Measurements from ENCODE around the gene MTFP1.
A peak's percentile ranks its signal among the peaks of the same experiment; 100 is the strongest.

The MTFP1 gene

DNA sequence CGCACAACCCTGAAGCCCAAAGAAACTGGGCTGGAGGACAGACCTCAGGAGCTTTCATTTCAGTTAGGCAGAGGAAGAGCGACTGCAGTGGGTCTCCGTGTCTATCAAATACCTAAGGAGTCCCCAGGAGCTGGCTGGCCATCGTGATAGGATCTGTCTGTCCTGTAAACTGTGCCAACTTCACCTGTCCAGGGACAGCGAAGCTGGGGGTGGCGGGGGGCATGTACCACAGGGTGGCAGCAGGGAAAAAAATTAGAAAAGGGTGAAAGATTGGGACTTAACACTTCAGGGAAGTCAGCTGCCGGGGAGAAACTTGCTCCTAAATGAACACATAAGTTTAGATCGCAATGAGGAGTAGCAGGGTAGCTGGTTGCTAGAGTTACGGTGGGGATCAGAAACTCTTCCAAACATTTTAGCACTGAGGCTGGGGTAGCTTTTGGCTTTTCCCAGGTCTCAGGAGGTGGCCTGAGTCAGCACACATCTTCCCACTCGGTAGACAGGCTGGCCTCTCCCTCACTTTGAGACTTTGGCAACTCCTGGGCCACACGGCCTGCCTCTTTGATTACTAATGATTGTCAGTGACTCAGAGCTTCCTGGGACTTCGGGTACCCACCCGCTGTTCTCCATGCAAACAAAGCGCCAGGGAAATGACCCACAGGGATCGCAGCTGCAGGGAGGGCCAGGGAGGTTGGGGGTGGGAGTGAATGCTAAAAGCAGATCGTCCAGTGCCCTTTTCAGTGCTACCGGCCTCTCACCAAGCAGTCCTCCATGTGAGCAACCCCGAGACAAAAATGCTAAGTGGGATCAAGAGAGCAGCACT, 2.9 kb upstream of the MTFP1 start:
- Histone ChIP-seq H2BK12ac (ENCODE audit: low read length) (peak overlapping the region; percentile 42), H3K4me1 (ENCODE audit: control insufficient read depth in 1 of 2, insufficient read depth in 2 of 2, low read length in 2 of 2) (peaks cover 10 to 28% of the 10 kb centered on the region in 2 experiments), H2AFZ (ENCODE audit: insufficient read depth, low read length, poor library complexity) (peak overlapping the region; percentile 53), H3K4me2 (ENCODE audit: low read length) (peak overlapping the region; percentile 76), H3K36me3 (ENCODE audit: control insufficient read depth in 1 of 2, insufficient read depth in 2 of 2, low read length in 2 of 2) (peaks cover 0 to 2% of the 10 kb centered on the region in 2 experiments), H3K27ac (ENCODE audit: low read depth, low read length) (peak overlapping the region; percentile 89), H4K8ac (ENCODE audit: low read depth, low read length) (peak overlapping the region; percentile 93), H4K12ac (ENCODE audit: low read depth, low read length) (peak overlapping the region; percentile 81), H3K4me3 (ENCODE audit: low read depth, low read length) (peak overlapping the region; percentile 75), H3K9me3 (ENCODE audit: insufficient read depth, low read depth, low read length) (peaks cover 4% of the 10 kb centered on the region), H3K18ac (ENCODE audit: low read length) (peak overlapping the region; percentile 60), H2BK5ac (ENCODE audit: low read depth, low read length, poor library complexity) (peak overlapping the region; percentile 68), H3K4ac (ENCODE audit: low read depth, low read length) (peak overlapping the region; percentile 53), H3K79me2 (ENCODE audit: control insufficient read depth, insufficient read depth, low read length, poor library complexity) (peaks cover 8% of the 10 kb centered on the region), H3K23ac (ENCODE audit: low read length) (no peak overlapping the region), H3K27me3 (ENCODE audit: insufficient read depth, low read length) (no peaks in the 10 kb centered on the region), H3K14ac (ENCODE audit: low read length) (peak overlapping the region; percentile 87), H3K79me1 (ENCODE audit: low read length) (peaks cover 15% of the 10 kb centered on the region), H4K91ac (ENCODE audit: low read depth, low read length) (peak overlapping the region; percentile 94), H3K9ac (ENCODE audit: low read length) (peak overlapping the region; percentile 73), H2AK5ac (ENCODE audit: low read length) (peak overlapping the region; percentile 59), H2BK120ac (ENCODE audit: insufficient read depth, low read length, poor library complexity) (peak overlapping the region; percentile 54)
- peak; percentile 54 to 58 for DNase-seq
- WGBS (ENCODE audit: extremely low coverage, insufficient coverage, insufficient read length): no CpG with 5 or more reads among the region's 18 CpGs

GRCh38 chr22:30423301-30423958, 2.1 kb upstream of the MTFP1 start:
- DNase-seq: peak in 1 of 2 donors; percentile 49

GRCh38 chr22:30423959-30424533, 1.5 kb upstream of the MTFP1 start:
- no peak overlapping the region for H3K23ac ChIP-seq (ENCODE audit: low read length)
- no CpG with 5 or more reads among the region's 31 CpGs for WGBS (ENCODE audit: extremely low coverage, insufficient coverage, insufficient read length)
- H3K18ac ChIP-seq (ENCODE audit: low read length): no peak overlapping the region

More at GRCh38 chr22:30423301-30423958, 2.1 kb upstream of the MTFP1 start:
- H3K4me3 ChIP-seq (ENCODE audit: low read depth, low read length): peak overlapping the region; percentile 75
- H3K14ac ChIP-seq (ENCODE audit: low read length): peak overlapping the region; percentile 87
- H2BK5ac ChIP-seq (ENCODE audit: low read depth, low read length, poor library complexity): peak overlapping the region; percentile 68
- WGBS (ENCODE audit: extremely low coverage, insufficient coverage, insufficient read length): no CpG with 5 or more reads among the region's 45 CpGs
- H4K12ac ChIP-seq (ENCODE audit: low read depth, low read length): peak overlapping the region; percentile 81
- peak overlapping the region; percentile 94 for H4K91ac ChIP-seq (ENCODE audit: low read depth, low read length)
- no peak overlapping the region for H3K23ac ChIP-seq (ENCODE audit: low read length)
- H3K79me1 ChIP-seq (ENCODE audit: low read length): peaks cover 15% of the 10 kb centered on the region
- peak overlapping the region; percentile 60 for H3K18ac ChIP-seq (ENCODE audit: low read length)
- H2BK120ac ChIP-seq (ENCODE audit: insufficient read depth, low read length, poor library complexity): peak overlapping the region; percentile 54
- H3K79me2 ChIP-seq (ENCODE audit: control insufficient read depth, insufficient read depth, low read length, poor library complexity): peaks cover 8% of the 10 kb centered on the region
- H2AK5ac ChIP-seq (ENCODE audit: low read length): peak overlapping the region; percentile 59
- H3K27me3 ChIP-seq (ENCODE audit: insufficient read depth, low read length): no peaks in the 10 kb centered on the region
- H4K8ac ChIP-seq (ENCODE audit: low read depth, low read length): peak overlapping the region; percentile 93
- peaks cover 4% of the 10 kb centered on the region for H3K9me3 ChIP-seq (ENCODE audit: insufficient read depth, low read depth, low read length)
- peak overlapping the region; percentile 53 for H2AFZ ChIP-seq (ENCODE audit: insufficient read depth, low read length, poor library complexity)
- H3K27ac ChIP-seq (ENCODE audit: low read depth, low read length): peak overlapping the region; percentile 89
- peak overlapping the region; percentile 53 for H3K4ac ChIP-seq (ENCODE audit: low read depth, low read length)
- peaks cover 10 to 28% of the 10 kb centered on the region in 2 experiments for H3K4me1 ChIP-seq (ENCODE audit: control insufficient read depth in 1 of 2, insufficient read depth in 2 of 2, low read length in 2 of 2)
- peaks cover 3 to 4% of the 10 kb centered on the region in 2 experiments for H3K36me3 ChIP-seq (ENCODE audit: control insufficient read depth in 1 of 2, insufficient read depth in 2 of 2, low read length in 2 of 2)
- peak overlapping the region; percentile 37 for H2BK12ac ChIP-seq (ENCODE audit: low read length)
- peak overlapping the region; percentile 76 for H3K4me2 ChIP-seq (ENCODE audit: low read length)
- H3K9ac ChIP-seq (ENCODE audit: low read length): peak overlapping the region; percentile 73

More at GRCh38 chr22:30423959-30424533, 1.5 kb upstream of the MTFP1 start:
- H3K27me3 ChIP-seq (ENCODE audit: insufficient read depth, low read length): no peaks in the 10 kb centered on the region
- no peak overlapping the region for H3K14ac ChIP-seq (ENCODE audit: low read length)
- H3K27ac ChIP-seq (ENCODE audit: low read depth, low read length): peak overlapping the region; percentile 57
- no peak overlapping the region for H2BK5ac ChIP-seq (ENCODE audit: low read depth, low read length, poor library complexity)
- H3K4me2 ChIP-seq (ENCODE audit: low read length): peak overlapping the region; percentile 61
- peak overlapping the region; percentile 48 for H3K4me3 ChIP-seq (ENCODE audit: low read depth, low read length)
- H3K79me1 ChIP-seq (ENCODE audit: low read length): peaks cover 15% of the 10 kb centered on the region
- no peak overlapping the region for H3K9ac ChIP-seq (ENCODE audit: low read length)
- H2AFZ ChIP-seq (ENCODE audit: insufficient read depth, low read length, poor library complexity): no peak overlapping the region
- peaks cover 7 to 8% of the 10 kb centered on the region in 2 experiments for H3K36me3 ChIP-seq (ENCODE audit: control insufficient read depth in 1 of 2, insufficient read depth in 2 of 2, low read length in 2 of 2)
- H2BK120ac ChIP-seq (ENCODE audit: insufficient read depth, low read length, poor library complexity): no peak overlapping the region
- no peak overlapping the region for H3K4ac ChIP-seq (ENCODE audit: low read depth, low read length)
- peaks cover 8% of the 10 kb centered on the region for H3K79me2 ChIP-seq (ENCODE audit: control insufficient read depth, insufficient read depth, low read length, poor library complexity)
- no peak overlapping the region for H2AK5ac ChIP-seq (ENCODE audit: low read length)
- peak overlapping the region; percentile 68 for H4K8ac ChIP-seq (ENCODE audit: low read depth, low read length)
- DNase-seq: peak; percentile 100
- H3K9me3 ChIP-seq (ENCODE audit: insufficient read depth, low read depth, low read length): peaks cover 4% of the 10 kb centered on the region
- H4K91ac ChIP-seq (ENCODE audit: low read depth, low read length): no peak overlapping the region
- H4K12ac ChIP-seq (ENCODE audit: low read depth, low read length): no peak overlapping the region
- no peak overlapping the region for H2BK12ac ChIP-seq (ENCODE audit: low read length)
- peaks cover 10 to 28% of the 10 kb centered on the region in 2 experiments for H3K4me1 ChIP-seq (ENCODE audit: control insufficient read depth in 1 of 2, insufficient read depth in 2 of 2, low read length in 2 of 2)
